HG03135 (cell line): ENCODE data around the gene BLOC1S3.

Experiments
- ATAC-seq: cut with Tn5 transposase; IDR thresholded peaks from one replicate; pipeline ENCODE4 v1.9.1; 2021; ENCODE audit warnings: mild to moderate bottlenecking, moderate library complexity; ENCODE audit not compliant: unreplicated experiment

BLOC1S3 gene

GRCh38 chr19:45180936-45181335, 2.4 kb downstream of the BLOC1S3 start:
- no peak for ATAC-seq

GRCh38 chr19:45182758-45183157, 4.2 kb downstream of the BLOC1S3 start:
- no peak for ATAC-seq

GRCh38 chr19:45184115-45184514, 5.5 kb downstream of the BLOC1S3 start:
- ATAC-seq: no peak

GRCh38 chr19:45186509-45187334, 8.1 kb downstream of the BLOC1S3 start:
- no peak for ATAC-seq

- no peak for ATAC-seq
Observed at GRCh38 chr19:45187421-45188100, 9.0 kb downstream of the BLOC1S3 start.

- no peak for ATAC-seq
Observed at GRCh38 chr19:45189971-45190370, 11.4 kb downstream of the BLOC1S3 start.

- ATAC-seq: no peak
Observed at GRCh38 chr19:45191375-45191774, 12.8 kb downstream of the BLOC1S3 start.

- no peak for ATAC-seq
Observed at GRCh38 chr19:45195764-45196163, 17.2 kb downstream of the BLOC1S3 start.

GRCh38 chr19:45200568-45200967, 22.0 kb downstream of the BLOC1S3 start:
- no peak for ATAC-seq

- no peak for ATAC-seq
Observed at GRCh38 chr19:45202637-45203036, 24.1 kb downstream of the BLOC1S3 start.

- no peak for ATAC-seq
Observed at GRCh38 chr19:45205810-45206209, 27.2 kb downstream of the BLOC1S3 start.

- ATAC-seq: no peak
Observed at GRCh38 chr19:45206328-45206727, 27.7 kb downstream of the BLOC1S3 start.

- ATAC-seq: no peak
Observed at GRCh38 chr19:45211751-45212381, 33.3 kb downstream of the BLOC1S3 start.

- ATAC-seq: no peak
Observed at GRCh38 chr19:45213031-45213430, 34.4 kb downstream of the BLOC1S3 start.

GRCh38 chr19:45215391-45216191, 37.0 kb downstream of the BLOC1S3 start:
- ATAC-seq: no peak

- no peak for ATAC-seq
Observed at GRCh38 chr19:45216667-45217066, 38.1 kb downstream of the BLOC1S3 start.

GRCh38 chr19:45217193-45217956, 38.8 kb downstream of the BLOC1S3 start:
- no peak for ATAC-seq

- ATAC-seq: no peak
Observed at GRCh38 chr19:45217957-45218334, 39.4 kb downstream of the BLOC1S3 start.

- ATAC-seq: no peak
Observed at GRCh38 chr19:45218426-45218825, 39.8 kb downstream of the BLOC1S3 start.
